Suprapubic skin (tissue), 4 donors: ENCODE results near the gene TEX9. TPM values are rescaled to one million over a fixed set of nuclear protein-coding genes. Genes with fewer than 3 reads are reported as not detected.

Experiments used
- DNase-seq, 2 donors: peaks; one replicate each; pipeline ENCODE4 v3.0.0-alpha.2; 2019; ENCODE audit warnings: low spot score in 2 of 2
- H3K27ac ChIP-seq: fragments of 200-600 bp; sonication (generic); one replicate; pipeline ENCODE4 v1.5.1; 2019
- H3K27me3 ChIP-seq: fragments of 200-600 bp; sonication (generic); one replicate; pipeline ENCODE4 v1.5.1; 2019
- H3K36me3 ChIP-seq: fragments of 200-600 bp; sonication (generic); one replicate; pipeline ENCODE4 v1.5.1; 2019
- H3K4me1 ChIP-seq: fragments of 200-600 bp; sonication (generic); one replicate; pipeline ENCODE4 v1.5.1; 2019
- H3K4me3 ChIP-seq: fragments of 200-600 bp; sonication (generic); one replicate; pipeline ENCODE4 v1.5.1; 2019; ENCODE audit warnings: mild to moderate bottlenecking
- H3K9me3 ChIP-seq: fragments of 200-600 bp; sonication (generic); one replicate; pipeline ENCODE4 v1.5.1; 2019
- EP300 ChIP-seq: sonication (generic); formaldehyde crosslinking; IDR thresholded peaks from one replicate; pipeline ENCODE4 v1.6.1; 2017; ENCODE audit warnings: antibody characterized with exemption
- POLR2A ChIP-seq, 2 donors: fragments of 450-650 bp; IDR thresholded peaks; one replicate each; pipeline ENCODE4 v1.6.1; 2017; ENCODE audit warnings: antibody characterized with exemption in 2 of 2, mild to moderate bottlenecking in 2 of 2, moderate library complexity in 2 of 2
- POLR2AphosphoS5 ChIP-seq, 3 donors: sonication (generic); formaldehyde crosslinking; IDR thresholded peaks; one replicate each; pipeline ENCODE4 v1.6.1; 2017; ENCODE audit warnings: antibody characterized with exemption in 3 of 3
- WGBS: methylation state at CpG from one replicate; pipeline ENCODE4 v1.1.5; 2018; 5-methylcytosine and 5-hydroxymethylcytosine counted together
- total RNA-seq, 4 donors: library from RNA; depleted of rRNA; stranded (reverse); fragments of >200 nt; gene quantifications; one replicate each; pipeline ENCODE4 v1.1.0, GENCODE V29; 2016
- TF ChIP-seq, protein P1 (sequence below), 2 donors: fragments of 200-600 bp in 1 of 2; fragments of 450-650 bp in 1 of 2; sonication (generic) in 1 of 2; IDR thresholded peaks; one replicate each; pipeline ENCODE4 v1.5.1; 2016 to 2019; ENCODE audit warnings: antibody characterized with exemption in 2 of 2, mild to moderate bottlenecking in 1 of 2, moderate library complexity in 1 of 2

TEX9 gene
- total RNA-seq, 4 donors from 2014 or later = 6.5 to 16.6 (median 8.9) TPM

DNA sequence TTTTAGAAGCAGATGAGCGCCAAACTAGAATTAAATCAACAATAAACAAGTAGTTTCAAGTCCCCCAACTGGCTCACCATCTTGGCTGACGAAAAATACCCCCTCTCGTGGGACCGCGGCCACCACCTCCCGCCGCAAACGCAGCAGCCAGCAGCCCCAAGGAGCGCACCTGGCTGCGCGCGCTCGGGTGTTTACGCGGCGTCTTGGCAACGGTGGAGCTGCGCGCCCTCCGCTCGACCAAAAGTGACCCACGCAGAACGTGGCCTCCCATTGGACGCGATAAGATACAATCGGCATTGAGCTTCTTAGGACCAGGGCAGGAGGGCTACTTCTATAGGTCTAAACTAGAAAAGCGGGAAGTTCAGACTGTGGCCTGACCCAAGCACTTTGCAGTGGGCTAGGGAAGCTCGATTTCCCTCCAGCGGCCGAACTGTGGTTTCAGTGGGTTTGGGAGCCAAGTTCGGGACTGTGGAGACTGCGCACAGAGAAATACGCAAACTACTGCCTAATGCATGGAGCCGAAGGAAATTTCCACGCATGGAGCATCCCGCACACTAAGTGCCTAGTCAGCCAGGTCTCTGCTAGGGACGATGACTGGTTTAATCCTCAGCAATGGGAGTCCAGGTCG, 99.8 kb downstream of the TEX9 start, which contains the start of gene MNS1:
MNS1 (minus strand) TSS at position 245 of the 628 bp plus-strand sequence; CDS start at position 80, 165 bp downstream.
- Histone ChIP-seq H3K36me3 (no peaks in the 10 kb centered on the region), H3K27ac (no peak within 1 kb of the TSS), H3K27me3 (no peaks in the 10 kb centered on the region), H3K4me3 (peak within 1 kb of the TSS; percentile 64), H3K4me1 (peaks cover 13% of the 10 kb centered on the region), H3K9me3 (no peaks in the 10 kb centered on the region)
- TF ChIP-seq, protein P1, sequence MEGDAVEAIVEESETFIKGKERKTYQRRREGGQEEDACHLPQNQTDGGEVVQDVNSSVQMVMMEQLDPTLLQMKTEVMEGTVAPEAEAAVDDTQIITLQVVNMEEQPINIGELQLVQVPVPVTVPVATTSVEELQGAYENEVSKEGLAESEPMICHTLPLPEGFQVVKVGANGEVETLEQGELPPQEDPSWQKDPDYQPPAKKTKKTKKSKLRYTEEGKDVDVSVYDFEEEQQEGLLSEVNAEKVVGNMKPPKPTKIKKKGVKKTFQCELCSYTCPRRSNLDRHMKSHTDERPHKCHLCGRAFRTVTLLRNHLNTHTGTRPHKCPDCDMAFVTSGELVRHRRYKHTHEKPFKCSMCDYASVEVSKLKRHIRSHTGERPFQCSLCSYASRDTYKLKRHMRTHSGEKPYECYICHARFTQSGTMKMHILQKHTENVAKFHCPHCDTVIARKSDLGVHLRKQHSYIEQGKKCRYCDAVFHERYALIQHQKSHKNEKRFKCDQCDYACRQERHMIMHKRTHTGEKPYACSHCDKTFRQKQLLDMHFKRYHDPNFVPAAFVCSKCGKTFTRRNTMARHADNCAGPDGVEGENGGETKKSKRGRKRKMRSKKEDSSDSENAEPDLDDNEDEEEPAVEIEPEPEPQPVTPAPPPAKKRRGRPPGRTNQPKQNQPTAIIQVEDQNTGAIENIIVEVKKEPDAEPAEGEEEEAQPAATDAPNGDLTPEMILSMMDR (IDR thresholded peaks at IDR 0.05) = no peak
- TF ChIP-seq POLR2A (IDR thresholded peaks at IDR 0.05) (no peak), EP300 (no peak), POLR2AphosphoS5 (IDR thresholded peaks at IDR 0.05) (peak in 2 of 3 donors; percentile 19 to 38)
- peak; percentile 91 to 93 for DNase-seq
- 8% methylated on average over 17 of the region's 38 CpGs for WGBS

DNA sequence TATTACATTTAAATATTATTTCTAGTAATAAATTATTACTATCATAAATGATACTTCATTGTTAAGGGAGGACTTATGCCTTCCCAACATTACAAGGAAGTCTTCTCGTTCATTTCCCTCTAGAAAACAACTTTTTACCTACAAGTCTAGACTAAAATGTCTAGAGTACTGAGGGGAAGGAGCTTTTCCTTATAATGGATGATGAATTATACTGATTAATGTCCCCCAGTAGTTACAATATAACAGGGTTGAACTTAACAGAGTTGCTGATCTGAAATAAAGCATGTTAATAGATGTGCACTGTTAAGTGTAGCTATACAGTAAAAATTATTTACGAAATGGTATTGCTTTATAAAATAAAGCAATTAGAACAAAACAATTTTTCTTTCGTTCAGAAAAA, 102.4 kb downstream of the TEX9 start:
- 60% methylated on average over 3 of the region's 3 CpGs for WGBS
- peaks cover 13% of the 10 kb centered on the region for H3K4me1 ChIP-seq
- TF ChIP-seq POLR2A (IDR thresholded peaks at IDR 0.05) = no peak
- TF ChIP-seq, protein P1 (IDR thresholded peaks at IDR 0.05) = no peak
- TF ChIP-seq POLR2AphosphoS5 (IDR thresholded peaks at IDR 0.05) = no peak
- TF ChIP-seq EP300 = no peak
- H3K27ac ChIP-seq = no peak overlapping the region
- H3K9me3 ChIP-seq = no peaks in the 10 kb centered on the region
- no peaks in the 10 kb centered on the region for H3K27me3 ChIP-seq
- no peaks in the 10 kb centered on the region for H3K36me3 ChIP-seq
- DNase-seq = no peak
- H3K4me3 ChIP-seq = no peak overlapping the region

DNA sequence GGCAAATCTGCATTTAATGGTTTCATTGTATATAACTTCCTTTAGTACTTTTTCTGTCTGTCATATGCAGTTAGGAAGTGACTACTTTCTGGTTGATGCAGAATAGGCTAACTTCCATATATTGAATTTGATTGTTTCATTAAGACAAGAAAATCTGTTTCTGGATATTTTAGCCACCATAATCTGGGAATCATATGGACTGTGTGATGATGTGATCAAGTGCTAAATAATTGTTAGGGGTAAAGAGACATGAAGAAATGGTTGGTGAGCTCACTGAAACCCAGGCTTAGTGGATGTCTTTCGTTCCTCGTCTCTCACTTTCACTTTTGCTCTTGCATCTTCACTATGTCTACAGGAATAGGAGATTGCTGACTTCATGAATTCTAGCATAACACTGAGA, 103.2 kb downstream of the TEX9 start:
- Histone ChIP-seq H3K4me1 (peaks cover 13% of the 10 kb centered on the region), H3K36me3 (no peaks in the 10 kb centered on the region), H3K9me3 (no peaks in the 10 kb centered on the region), H3K4me3 (peak overlapping the region; percentile 14), H3K27ac (no peak overlapping the region), H3K27me3 (no peaks in the 10 kb centered on the region)
- WGBS = 48% methylated on average over 2 of the region's 2 CpGs
- TF ChIP-seq POLR2A (IDR thresholded peaks at IDR 0.05) (no peak), EP300 (no peak), POLR2AphosphoS5 (IDR thresholded peaks at IDR 0.05) (no peak)
- TF ChIP-seq, protein P1 (IDR thresholded peaks at IDR 0.05) = no peak
- no peak for DNase-seq

DNA sequence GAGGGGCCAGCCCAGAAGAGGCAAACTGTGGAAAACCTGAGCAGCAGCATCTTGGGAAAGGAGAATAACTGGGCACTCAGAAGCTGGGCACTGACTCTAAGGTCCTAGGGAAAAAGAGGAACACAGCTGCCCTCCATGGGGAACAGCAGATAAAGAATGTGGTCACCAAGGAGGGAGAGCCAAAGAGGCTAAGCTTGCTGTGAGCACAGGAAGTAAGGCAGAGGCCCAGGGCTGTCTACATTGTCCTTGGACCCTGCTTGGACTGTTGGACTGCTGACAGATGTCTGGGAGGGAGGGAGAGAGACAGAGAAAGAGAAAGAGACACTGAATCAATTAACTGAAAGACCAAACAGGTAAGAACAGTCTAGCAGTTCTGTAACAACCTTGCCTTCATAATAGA, 104.3 kb downstream of the TEX9 start:
- Histone ChIP-seq H3K4me3 (no peak overlapping the region), H3K4me1 (peaks cover 11% of the 10 kb centered on the region), H3K9me3 (no peaks in the 10 kb centered on the region), H3K36me3 (no peaks in the 10 kb centered on the region), H3K27me3 (no peaks in the 10 kb centered on the region), H3K27ac (no peak overlapping the region)
- TF ChIP-seq POLR2AphosphoS5 (IDR thresholded peaks at IDR 0.05) = no peak
- no peak for TF ChIP-seq EP300
- TF ChIP-seq, protein P1 (IDR thresholded peaks at IDR 0.05) = no peak
- no peak for TF ChIP-seq POLR2A (IDR thresholded peaks at IDR 0.05)
- DNase-seq = no peak

DNA sequence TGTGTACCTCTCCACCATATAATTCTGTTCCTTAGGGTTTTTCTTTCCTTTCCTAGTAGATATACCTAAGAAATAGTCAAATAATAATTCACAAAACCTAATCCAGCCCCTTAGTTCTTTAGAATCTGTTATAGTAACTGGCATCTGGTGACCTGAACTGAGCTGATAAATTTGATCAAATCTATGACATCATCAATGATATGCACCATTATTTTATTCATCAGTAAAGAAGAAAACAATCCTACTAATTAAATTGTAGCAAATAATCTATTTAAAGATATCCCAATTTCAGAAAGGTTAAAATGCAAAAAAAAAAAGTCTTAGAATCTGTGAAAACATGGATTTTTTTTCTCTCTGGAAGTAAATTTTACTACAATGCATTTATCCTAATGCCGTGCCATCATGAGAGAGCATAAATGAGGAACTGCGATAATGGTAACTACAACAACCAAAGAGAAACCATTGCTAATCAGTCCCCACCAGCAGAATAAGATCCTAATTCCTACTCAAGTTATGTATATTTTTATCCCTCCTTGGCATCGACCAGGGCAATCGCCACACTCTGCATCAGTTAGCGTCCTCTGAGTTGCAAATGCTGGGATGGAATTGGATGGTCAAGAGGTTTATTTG, 106.3 kb downstream of the TEX9 start:
- Histone ChIP-seq H3K27me3 (no peaks in the 10 kb centered on the region), H3K4me3 (no peak overlapping the region), H3K9me3 (no peaks in the 10 kb centered on the region), H3K27ac (no peak overlapping the region), H3K4me1 (no peaks in the 10 kb centered on the region), H3K36me3 (no peaks in the 10 kb centered on the region)
- WGBS = 93% methylated on average over 5 of the region's 5 CpGs
- DNase-seq = no peak
- TF ChIP-seq POLR2A (IDR thresholded peaks at IDR 0.05) (no peak), EP300 (no peak), POLR2AphosphoS5 (IDR thresholded peaks at IDR 0.05) (no peak)
- TF ChIP-seq, protein P1 (IDR thresholded peaks at IDR 0.05) = no peak
